GM12878 (cell line): Measurements from ENCODE around the gene OR7A17. TPM values are rescaled to one million over a fixed set of nuclear protein-coding genes. Genes with fewer than 3 reads are reported as not detected.

Experiments used
- ATAC-seq: fragments of 200-7000 bp; cut with Tn5 transposase; 3 replicates; pipeline ENCODE4 v1.9.1; 2020; ENCODE audit warnings: mild to moderate bottlenecking, moderate library complexity
- BruUV-seq: library from RNA; stranded (reverse); fragments of 400-500 nt; replicated peaks from 2 replicates; lab custom pipeline; 2021; lab: Mats Ljungman, UMichigan
- CTCF ChIA-PET: fragments of 300-600 bp; sonication (Branson Sonifier 250); formaldehyde crosslinking; extraction: SDS; loops from one replicate; lab custom pipeline; 2021; ENCODE audit warnings: inconsistent platforms; lab: Yijun Ruan, JAX
- POLR2A ChIA-PET: fragments of 350-600 bp; formaldehyde crosslinking; extraction: SDS; loops from one replicate; lab custom pipeline; 2021; ENCODE audit warnings: inconsistent platforms; lab: Charles Lee
- RAD21 ChIA-PET: fragments of 300-600 bp; sonication (Branson Sonifier 250); formaldehyde crosslinking; loops from one replicate; lab custom pipeline; 2023; ENCODE audit warnings: antibody characterized with exemption; ENCODE audit not compliant: unreplicated experiment; lab: Charles Lee
- SMC1A ChIA-PET: fragments of 300-600 bp; sonication (Branson Sonifier 250); formaldehyde crosslinking; loops from one replicate; lab custom pipeline; 2023; ENCODE audit not compliant: unreplicated experiment, uncharacterized antibody; lab: Charles Lee
- DNase-seq: peaks from one replicate; pipeline ENCODE4 v3.0.0-alpha.2; 2011; ENCODE audit warnings: low read depth, low spot score
- FAIRE-seq: peaks from 3 replicates; lab custom pipeline; 2011; peaks lifted over from hg19 to GRCh38; lab: Jason Lieb, UNC
- H2AFZ ChIP-seq: 2 replicates; pipeline ENCODE4 v1.6.0; 2011; ENCODE audit warnings: low read depth, low read length, control low read depth; ENCODE audit not compliant: control insufficient read depth
- H3K27ac ChIP-seq: 2 replicates; pipeline ENCODE4 v1.5.1; 2011; ENCODE audit warnings: control low read depth; ENCODE audit not compliant: control insufficient read depth, insufficient read depth
- H3K27me3 ChIP-seq, 2 experiments: replicated peaks in 1 of 2; 2 replicates each; pipeline versions ENCODE4 v1.6.0 to v1.6.1; 2011; ENCODE audit warnings: low read length in 1 of 2; ENCODE audit not compliant: control insufficient read depth in 2 of 2, insufficient read depth in 2 of 2
- H3K36me3 ChIP-seq, 2 experiments: 2 replicates each; pipeline ENCODE4 v1.5.1; 2011; ENCODE audit warnings: low read length in 1 of 2; ENCODE audit not compliant: control insufficient read depth in 2 of 2, insufficient read depth in 2 of 2
- H3K4me1 ChIP-seq: 2 replicates; pipeline ENCODE4 v1.6.1; 2011; ENCODE audit warnings: mild to moderate bottlenecking, low read length, moderate library complexity, mixed read lengths; ENCODE audit not compliant: control insufficient read depth, insufficient read depth
- H3K4me2 ChIP-seq: 2 replicates; pipeline ENCODE4 v1.6.0; 2011; ENCODE audit warnings: control low read depth; ENCODE audit not compliant: control insufficient read depth, insufficient read depth
- H3K4me3 ChIP-seq: fragments of 200-600 bp; sonication (generic); 2 replicates; pipeline ENCODE4 v1.5.1; 2016
- H3K79me2 ChIP-seq: 2 replicates; pipeline ENCODE4 v1.6.0; 2011; ENCODE audit warnings: low read length; ENCODE audit not compliant: control insufficient read depth, insufficient read depth
- H3K9ac ChIP-seq: 2 replicates; pipeline ENCODE4 v1.8.0; 2011; ENCODE audit warnings: low read length, control low read depth, mixed read lengths; ENCODE audit not compliant: control insufficient read depth, insufficient read depth
- H3K9me3 ChIP-seq: replicated peaks from 3 replicates; pipeline ENCODE4 v1.5.1; 2011; ENCODE audit warnings: mild to moderate bottlenecking, low read length; ENCODE audit not compliant: control insufficient read depth, insufficient read depth
- H4K20me1 ChIP-seq: 2 replicates; pipeline ENCODE4 v1.6.0; 2011; ENCODE audit not compliant: control insufficient read depth, insufficient read depth
- CBX5 ChIP-seq: sonication (generic); IDR thresholded peaks from 2 replicates; pipeline ENCODE4 v1.6.1; 2016; ENCODE audit warnings: low read depth, moderate library complexity, mild to moderate bottlenecking, inconsistent platforms
- ELK1 ChIP-seq: IDR thresholded peaks from 2 replicates; pipeline ENCODE4 v1.6.1; 2012; ENCODE audit warnings: low read depth, low read length, improper control_type of control experiment
- ETV6 ChIP-seq, 2 experiments: fragments of 450-650 bp in 1 of 2; IDR thresholded peaks in 1 of 2; conservative IDR thresholded peaks in 1 of 2; 2 replicates each; pipeline ENCODE4 v1.6.1; 2014; ENCODE audit warnings: antibody characterized with exemption in 1 of 2, borderline replicate concordance in 1 of 2, low read depth in 1 of 2, mild to moderate bottlenecking in 1 of 2, moderate library complexity in 1 of 2
- EZH2 ChIP-seq: IDR thresholded peaks from 2 replicates; pipeline ENCODE4 v1.6.1; 2012; ENCODE audit warnings: low read depth, mild to moderate bottlenecking, control low read depth, inconsistent platforms, low read length, borderline replicate concordance; ENCODE audit not compliant: control insufficient read depth
- HDGF ChIP-seq: fragments of 450-650 bp; IDR thresholded peaks from 2 replicates; pipeline ENCODE4 v1.6.1; 2016; ENCODE audit warnings: antibody characterized with exemption
- NFYB ChIP-seq: IDR thresholded peaks from 2 replicates; pipeline ENCODE4 v1.6.1; 2011; ENCODE audit warnings: low read depth, mild to moderate bottlenecking, low read length, improper control_type of control experiment, moderate library complexity; ENCODE audit not compliant: insufficient read depth
- NR2C2 ChIP-seq: IDR thresholded peaks from 2 replicates; pipeline ENCODE4 v1.6.1; 2011; ENCODE audit warnings: borderline replicate concordance, low read depth; ENCODE audit not compliant: control insufficient read depth, insufficient read length
- POLR2AphosphoS5 ChIP-seq: IDR thresholded peaks from 2 replicates; pipeline ENCODE4 v1.6.1; 2011; ENCODE audit warnings: mild to moderate bottlenecking, low read length, inconsistent platforms
- SMC3 ChIP-seq: IDR thresholded peaks from 2 replicates; pipeline ENCODE4 v1.6.1; 2011; ENCODE audit warnings: low read length, improper control_type of control experiment, borderline replicate concordance
- SUZ12 ChIP-seq: fragments of 200-600 bp; sonication (generic); IDR thresholded peaks from one replicate; pipeline ENCODE4 v1.6.1; 2018; ENCODE audit warnings: antibody characterized with exemption, mild to moderate bottlenecking; ENCODE audit not compliant: unreplicated experiment
- TAF1 ChIP-seq: IDR thresholded peaks from 2 replicates; pipeline ENCODE4 v1.6.1; 2011; ENCODE audit warnings: mild to moderate bottlenecking, low read depth, low read length, borderline replicate concordance
- TBL1XR1 ChIP-seq: IDR thresholded peaks from 2 replicates; pipeline ENCODE4 v1.6.1; 2012; ENCODE audit warnings: low read depth, low read length, improper control_type of control experiment
- ZNF217 ChIP-seq: fragments of 450-650 bp; IDR thresholded peaks from 2 replicates; pipeline ENCODE4 v1.6.1; 2017; ENCODE audit warnings: antibody characterized with exemption, mild to moderate bottlenecking
- ZNF622 ChIP-seq: fragments of 450-650 bp; IDR thresholded peaks from 2 replicates; pipeline ENCODE4 v1.6.1; 2017; ENCODE audit warnings: mild to moderate bottlenecking, inconsistent platforms
- WGBS: methylation state at CpG from one replicate; pipeline ENCODE4 v1.1.6; 2016; ENCODE audit warnings: low lambda C conversion rate; ENCODE audit not compliant: insufficient replicate concordance, insufficient coverage; ENCODE audit errors: missing lambda C conversion rate; 5-methylcytosine and 5-hydroxymethylcytosine counted together
- in situ Hi-C: fragments of 300-500 bp; cut with MboI; formaldehyde crosslinking; loops from 9 replicates; pipeline ENCODE4 v1.14.3; 2018; ENCODE audit warnings: mixed read lengths
- intact Hi-C: fragments of 100-400 bp; cut with micrococcal nuclease; formaldehyde crosslinking; loops from one replicate; pipeline ENCODE4 v1.14.2; 2022; ENCODE audit not compliant: unreplicated experiment
- polyA plus RNA-seq, 11 experiments: library from polyadenylated mRNA; depleted of rRNA in 4 of 11; unstranded in 6 of 11; stranded (reverse) in 5 of 11; fragments of >200 nt; fragmentation: Nextera tagmentation in 4 of 11; fragmentation: Illumina TruSeq in 1 of 11; extraction: Ambion mirVana in 4 of 11; extraction: Trizol in 1 of 11; gene quantifications; 1 replicate in 1 of 11; 2 replicates in 10 of 11; pipeline versions ENCODE4 v1.2.1 to v1.2.3, GENCODE V29; 2011 to 2016; ENCODE audit warnings: inconsistent platforms in 2 of 11, missing spikeins in 2 of 11, low read depth in 1 of 11
- total RNA-seq, 4 experiments: library from RNA; depleted of rRNA in 3 of 4; stranded (reverse); fragments of >200 nt in 3 of 4; fragmentation: Illumina TruSeq in 1 of 4; extraction: Trizol in 1 of 4; gene quantifications; 2 replicates each; pipeline versions ENCODE4 v1.2.1 to v1.2.3, GENCODE V29; 2013 to 2021
- TF ChIP-seq, protein P1 (sequence below): IDR thresholded peaks from 2 replicates; pipeline ENCODE4 v1.6.1; 2012; ENCODE audit warnings: low read length, inconsistent platforms
- TF ChIP-seq, protein P2 (sequence below): IDR thresholded peaks from 2 replicates; pipeline ENCODE4 v1.6.1; 2011; ENCODE audit warnings: low read depth, low read length, improper control_type of control experiment, borderline replicate concordance

OR7A17 gene
- total and polyA plus RNA-seq, 10 of the 15 experiments (the other 5 are each of a cell fraction or from before 2014, with no cell fraction given) = not detected

DNA sequence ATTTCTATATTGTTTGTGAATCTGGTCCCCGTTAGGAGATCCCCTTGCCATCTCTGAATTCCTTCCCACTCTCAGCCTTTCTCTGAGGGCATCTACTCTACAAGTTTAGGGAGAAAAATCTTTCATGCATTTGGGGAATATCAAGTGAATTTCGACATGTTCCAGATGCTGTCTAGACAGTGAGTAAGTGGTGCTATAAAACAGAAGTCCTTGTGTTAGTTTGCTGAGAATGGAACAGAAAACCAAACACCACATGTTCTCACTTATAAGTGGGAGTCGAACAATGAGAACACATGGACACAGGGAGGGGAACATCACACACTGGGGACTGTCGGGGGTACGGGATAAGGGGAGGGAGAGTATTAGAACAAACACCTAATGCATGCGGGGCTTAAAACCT lies 42.4 kb downstream of the OR7A17 start:
- Histone ChIP-seq H3K36me3 (no peaks in the 10 kb centered on the region), H3K9ac (no peak overlapping the region), H3K79me2 (no peaks in the 10 kb centered on the region), H3K4me3 (no peak overlapping the region), H3K9me3 (no peaks in the 10 kb centered on the region), H3K4me1 (no peaks in the 10 kb centered on the region), H3K4me2 (no peak overlapping the region), H2AFZ (no peak overlapping the region), H4K20me1 (no peaks in the 10 kb centered on the region), H3K27me3 (no peaks in the 10 kb centered on the region; a peak in 1 of 4 replicates), H3K27ac (no peak overlapping the region)
- intact Hi-C loops (no loop called here), in situ Hi-C loops (no loop called here)
- 19% methylated on average over 6 of the region's 6 CpGs for WGBS
- no peak for FAIRE-seq
- POLR2A ChIA-PET = no interaction called here
- SMC1A ChIA-PET = no interaction called here
- CTCF ChIA-PET = interaction anchor here (0.7 kb wide), 1 partner anchor 328 kb away, joined by 3 read pairs; no protein-coding TSS in a partner anchor
- BruUV-seq = no TSS peak
- RAD21 ChIA-PET = no interaction called here
- TF ChIP-seq, protein P1, sequence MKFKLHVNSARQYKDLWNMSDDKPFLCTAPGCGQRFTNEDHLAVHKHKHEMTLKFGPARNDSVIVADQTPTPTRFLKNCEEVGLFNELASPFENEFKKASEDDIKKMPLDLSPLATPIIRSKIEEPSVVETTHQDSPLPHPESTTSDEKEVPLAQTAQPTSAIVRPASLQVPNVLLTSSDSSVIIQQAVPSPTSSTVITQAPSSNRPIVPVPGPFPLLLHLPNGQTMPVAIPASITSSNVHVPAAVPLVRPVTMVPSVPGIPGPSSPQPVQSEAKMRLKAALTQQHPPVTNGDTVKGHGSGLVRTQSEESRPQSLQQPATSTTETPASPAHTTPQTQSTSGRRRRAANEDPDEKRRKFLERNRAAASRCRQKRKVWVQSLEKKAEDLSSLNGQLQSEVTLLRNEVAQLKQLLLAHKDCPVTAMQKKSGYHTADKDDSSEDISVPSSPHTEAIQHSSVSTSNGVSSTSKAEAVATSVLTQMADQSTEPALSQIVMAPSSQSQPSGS = no peak
- no peak for TF ChIP-seq TAF1
- no peak for TF ChIP-seq TBL1XR1
- no peak for TF ChIP-seq NR2C2
- TF ChIP-seq HDGF = no peak
- no peak for TF ChIP-seq SUZ12
- TF ChIP-seq POLR2AphosphoS5 = no peak
- no peak for ATAC-seq
- no peak for DNase-seq

GRCh38 chr19:14843169-14843568 lies 42.8 kb downstream of the OR7A17 start:
- in situ Hi-C loops (no loop called here), intact Hi-C loops (no loop called here)
- RAD21 ChIA-PET = no interaction called here
- WGBS = 26% methylated on average over 2 of the region's 2 CpGs
- Histone ChIP-seq H3K4me2 (no peak overlapping the region), H3K27ac (no peak overlapping the region), H3K4me3 (no peak overlapping the region), H3K9ac (no peak overlapping the region), H2AFZ (no peak overlapping the region), H3K79me2 (no peaks in the 10 kb centered on the region), H4K20me1 (no peaks in the 10 kb centered on the region), H3K4me1 (no peaks in the 10 kb centered on the region), H3K9me3 (no peaks in the 10 kb centered on the region), H3K27me3 (no peaks in the 10 kb centered on the region; a peak in 1 of 4 replicates), H3K36me3 (no peaks in the 10 kb centered on the region)
- DNase-seq = no peak
- no peak for ATAC-seq
- no TSS peak for BruUV-seq
- FAIRE-seq = no peak
- CTCF ChIA-PET = no interaction called here
- POLR2A ChIA-PET = no interaction called here
- SMC1A ChIA-PET = no interaction called here
- TF ChIP-seq, protein P2, sequence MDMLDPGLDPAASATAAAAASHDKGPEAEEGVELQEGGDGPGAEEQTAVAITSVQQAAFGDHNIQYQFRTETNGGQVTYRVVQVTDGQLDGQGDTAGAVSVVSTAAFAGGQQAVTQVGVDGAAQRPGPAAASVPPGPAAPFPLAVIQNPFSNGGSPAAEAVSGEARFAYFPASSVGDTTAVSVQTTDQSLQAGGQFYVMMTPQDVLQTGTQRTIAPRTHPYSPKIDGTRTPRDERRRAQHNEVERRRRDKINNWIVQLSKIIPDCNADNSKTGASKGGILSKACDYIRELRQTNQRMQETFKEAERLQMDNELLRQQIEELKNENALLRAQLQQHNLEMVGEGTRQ = no peak
- TF ChIP-seq EZH2 (no peak), ETV6 (conservative IDR thresholded peaks at IDR 0.05 in 1 of 2, IDR thresholded peaks at IDR 0.05 in 1 of 2; ENCODE audit: borderline replicate concordance in 1 of 2, low read depth in 1 of 2) (no peak), ELK1 (no peak), ZNF217 (no peak), SMC3 (no peak), NFYB (no peak), CBX5 (no peak), ZNF622 (no peak)
